ENCODE results near the gene STX4.
"Not testable (repeated sequence)": the region's sequence is repeated elsewhere in the genome, so short reads cannot be mapped to it uniquely, and the experiment has no call there.

The STX4 gene

GRCh38 chr16:30998852-30999761, 34.3 kb upstream of the STX4 start:
- no peak for DNase-seq (ENCODE audit: low read depth)

GRCh38 chr16:31000671-31001382, 32.5 kb upstream of the STX4 start:
- DNase-seq (ENCODE audit: low read depth) = no peak

DNA sequence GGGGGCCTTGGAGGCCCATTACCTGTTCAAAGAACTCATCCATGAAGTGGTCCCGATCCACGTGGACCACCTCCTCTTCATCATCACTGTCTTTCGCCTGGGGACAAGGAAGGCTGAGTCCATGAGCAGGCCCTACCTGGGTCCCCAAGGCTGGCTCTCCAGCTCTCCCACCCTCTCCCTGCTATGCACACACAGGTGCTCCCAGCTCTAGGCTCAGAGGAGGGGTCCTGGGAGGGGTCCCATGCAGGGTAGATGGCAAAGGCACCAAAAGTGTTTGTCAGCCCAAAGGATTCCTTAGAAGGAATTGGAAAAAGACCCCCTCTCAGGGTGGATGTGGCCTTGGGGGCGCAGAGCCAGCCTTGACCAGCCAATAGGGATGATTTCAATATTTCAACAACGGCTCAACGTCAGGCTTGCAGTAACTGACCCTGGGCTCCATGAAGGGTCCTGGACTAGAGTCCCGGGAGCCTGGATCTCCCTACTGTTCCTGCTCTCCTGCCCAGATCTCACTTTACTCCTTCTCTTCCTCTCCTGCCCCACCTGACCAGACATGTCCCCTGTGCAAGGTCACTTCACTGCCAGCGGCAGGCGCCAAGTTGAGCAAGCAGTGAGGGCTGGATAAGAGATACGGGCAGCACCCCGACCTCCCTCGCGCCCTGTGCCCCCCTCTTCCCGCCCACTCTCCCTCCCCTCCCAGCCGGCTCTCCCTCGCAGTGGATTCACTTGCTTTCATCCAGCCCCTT, 31.7 kb upstream of the STX4 start:
- DNase-seq (ENCODE audit: low read depth) = no peak

DNA sequence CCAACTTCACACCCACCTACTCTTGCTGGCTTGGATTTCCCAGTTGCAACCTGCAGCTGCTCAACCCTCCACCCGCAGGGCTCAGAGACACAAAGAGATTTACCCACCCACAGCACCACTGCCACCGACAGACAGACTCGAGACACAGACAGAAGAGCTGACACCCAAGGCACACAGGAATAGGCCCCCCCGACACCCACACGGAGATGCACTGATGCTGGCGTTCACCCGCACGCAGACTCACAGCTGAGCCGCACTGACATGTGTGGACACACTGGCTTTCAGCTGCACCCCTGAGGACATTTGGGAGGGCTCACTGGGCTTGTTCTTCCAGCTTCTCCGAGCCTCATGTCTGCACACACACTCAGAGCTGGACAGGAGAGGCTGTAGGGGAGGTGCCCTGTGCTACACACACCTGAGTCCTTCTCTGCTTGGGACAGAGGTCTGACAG, 31.1 kb upstream of the STX4 start:
- DNase-seq (ENCODE audit: low read depth) = no peak

- no peak for DNase-seq (ENCODE audit: low read depth)
Observed at GRCh38 chr16:31002862-31003341, 30.5 kb upstream of the STX4 start.

DNA sequence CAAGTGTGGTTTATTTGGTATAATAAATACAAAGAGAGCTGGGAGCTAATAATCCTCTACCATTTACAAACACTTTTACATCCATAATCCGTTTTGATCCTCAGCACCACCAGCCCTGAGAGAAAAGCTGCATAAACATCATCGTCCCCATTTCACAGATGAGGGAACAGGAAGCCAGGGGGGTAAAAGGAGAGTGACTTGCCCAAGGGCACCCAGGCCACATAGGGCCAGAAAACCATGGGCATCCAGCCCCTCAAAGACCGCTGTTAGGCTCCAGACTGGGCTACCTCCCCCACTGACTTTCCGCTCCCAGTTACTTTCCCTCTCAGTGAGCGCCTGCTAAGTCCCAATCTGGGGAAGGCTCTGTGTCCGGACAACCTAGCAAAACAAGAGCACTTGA, 29.6 kb upstream of the STX4 start:
- no peak for DNase-seq (ENCODE audit: low read depth)

DNA sequence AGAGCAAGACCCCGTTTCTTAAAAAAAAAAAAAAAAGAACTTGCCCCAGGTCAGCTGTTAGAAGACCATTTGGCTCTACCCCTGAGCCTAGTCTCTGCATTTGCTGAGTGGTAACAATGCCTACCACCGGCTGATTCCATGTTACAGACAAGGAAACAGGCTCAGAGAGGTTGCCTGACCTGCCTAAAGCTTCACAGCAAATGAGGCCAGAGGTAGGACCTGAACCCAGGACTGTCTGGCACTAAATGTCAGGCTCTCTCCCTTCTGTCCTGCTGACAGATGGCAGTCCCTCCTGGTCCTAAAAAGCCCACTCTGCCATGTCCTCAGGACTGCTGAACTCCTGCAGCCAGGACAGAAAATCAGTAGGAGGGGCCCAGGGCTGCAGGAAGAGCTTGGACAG, 28.7 kb upstream of the STX4 start:
- DNase-seq (ENCODE audit: low read depth) = no peak

- no peak for DNase-seq (ENCODE audit: low read depth)
Observed at GRCh38 chr16:31005350-31006085, 27.8 kb upstream of the STX4 start.

GRCh38 chr16:31006086-31006385, 27.3 kb upstream of the STX4 start:
- no peak for DNase-seq (ENCODE audit: low read depth)

DNA sequence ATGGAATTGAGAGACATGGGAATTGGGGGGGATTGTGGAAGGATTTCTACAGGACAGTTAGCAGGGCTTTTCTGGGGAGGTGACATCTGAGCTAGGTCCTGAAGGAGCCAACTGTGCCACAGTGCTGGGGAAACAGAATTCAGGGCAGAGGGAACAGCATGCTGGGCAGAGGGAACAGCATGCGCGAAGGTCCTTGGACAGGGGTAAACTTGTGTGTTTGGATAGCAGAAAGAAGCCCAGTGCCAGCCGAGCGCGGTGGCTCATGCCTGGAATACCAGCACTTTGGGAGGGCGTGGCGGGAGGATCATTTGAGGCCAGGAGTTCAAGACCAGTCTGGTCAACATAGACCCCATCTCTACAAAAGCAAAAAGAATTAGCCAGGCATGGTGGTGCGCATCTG, 26.8 kb upstream of the STX4 start:
- DNase-seq (ENCODE audit: low read depth) = no peak

- no peak for DNase-seq (ENCODE audit: low read depth)
Observed at GRCh38 chr16:31007684-31008083, 25.7 kb upstream of the STX4 start.

- DNase-seq (ENCODE audit: low read depth) = no peak
Observed at GRCh38 chr16:31008149-31008548, 25.2 kb upstream of the STX4 start.

GRCh38 chr16:31008551-31008950, 24.8 kb upstream of the STX4 start:
- DNase-seq (ENCODE audit: low read depth) = no peak

DNA sequence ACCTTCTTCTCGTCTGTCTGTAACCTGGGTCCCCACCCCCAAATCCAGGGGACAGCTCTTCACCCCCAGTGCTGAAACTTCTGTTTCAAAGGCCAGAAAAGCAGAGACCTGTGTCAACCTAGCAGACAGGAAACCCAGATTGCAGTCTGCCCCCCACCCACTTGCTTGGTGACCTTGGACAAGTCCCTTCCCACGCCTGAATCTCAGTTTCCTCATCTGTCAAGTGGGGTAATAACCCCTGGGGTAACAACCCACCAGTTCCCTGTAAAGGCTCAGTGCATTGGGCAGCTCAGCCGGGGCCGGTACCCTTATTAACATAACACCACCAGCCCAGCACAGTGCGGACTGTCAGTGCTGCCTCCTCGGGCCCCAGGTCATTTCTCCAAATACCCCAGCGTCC, 24.2 kb upstream of the STX4 start:
- DNase-seq (ENCODE audit: low read depth) = no peak

DNA sequence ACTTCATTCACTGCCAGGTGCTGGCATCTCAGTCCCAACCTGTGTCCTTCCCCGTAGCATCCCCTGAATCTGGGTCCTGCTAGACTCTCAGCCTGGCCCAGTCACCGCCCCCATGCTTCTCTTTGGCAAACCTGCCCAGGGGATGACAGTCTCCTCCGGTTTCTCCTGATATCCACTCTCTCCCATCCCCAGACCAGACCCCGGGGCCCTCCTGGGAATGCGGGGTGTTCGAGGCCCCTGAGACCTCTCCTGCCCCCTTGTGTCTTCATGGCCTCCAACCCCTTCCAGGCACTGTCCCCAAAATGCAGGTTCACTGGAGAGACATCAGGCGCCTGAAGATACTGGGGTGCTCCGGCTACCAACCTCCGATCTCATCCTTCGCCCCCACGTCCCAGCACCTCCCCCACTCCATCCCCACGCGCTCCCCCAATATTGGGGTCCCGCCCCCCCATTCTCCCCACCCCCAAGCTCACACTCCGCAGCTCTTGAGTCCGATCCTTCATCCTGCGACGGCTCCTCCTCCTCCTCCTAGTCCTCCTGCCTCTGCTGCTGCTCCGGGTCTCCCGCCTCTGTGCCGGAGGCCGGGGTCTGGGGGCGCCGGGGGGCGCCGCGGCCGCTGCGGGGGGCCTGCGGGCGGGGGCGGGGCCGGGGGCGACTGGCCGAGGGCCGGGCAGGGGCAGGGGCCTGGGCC, 23.3 kb upstream of the STX4 start:
- DNase-seq (ENCODE audit: low read depth) = no peak

DNA sequence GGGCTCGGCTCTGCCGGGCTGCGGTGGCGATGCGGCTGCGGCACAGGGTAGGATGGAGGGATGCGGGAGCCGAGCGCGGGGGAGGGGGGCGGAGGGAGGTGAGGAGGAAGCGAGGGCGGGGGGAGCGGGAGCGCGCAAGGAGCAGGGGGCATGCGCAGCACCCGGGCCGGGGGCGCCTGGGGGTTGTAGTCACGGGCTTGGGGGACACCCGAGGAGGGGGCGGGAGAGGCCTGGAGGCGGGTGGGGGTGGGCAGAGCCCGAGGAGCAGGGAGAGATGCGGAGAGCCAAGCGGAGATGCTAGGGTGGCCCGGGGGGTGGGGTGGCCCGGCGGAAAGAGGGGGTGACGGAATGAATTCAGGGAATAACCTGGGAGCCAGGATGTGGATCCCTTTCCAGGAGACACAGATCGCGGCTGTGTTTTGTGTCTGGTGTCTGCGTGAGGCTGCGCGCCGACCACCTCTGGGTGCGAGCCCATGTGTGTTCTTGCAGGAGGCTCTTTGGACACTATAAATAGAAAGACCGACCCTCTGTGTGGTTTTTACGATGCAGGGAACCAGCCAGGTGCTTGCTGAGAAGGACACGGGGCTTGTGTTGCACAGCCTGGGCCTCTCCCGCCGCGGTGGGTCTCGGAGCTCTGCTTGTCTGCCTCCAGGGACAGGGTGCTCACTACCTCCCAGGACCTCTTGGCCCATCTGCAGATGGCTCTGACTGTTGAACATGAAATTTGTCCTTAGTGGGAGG, 22.6 kb upstream of the STX4 start, which contains the start of gene STX1B:
TSS of gene STX1B (minus strand) at position 54 of the 741 bp plus-strand sequence. CDS start 242 bp downstream, outside the sequence.
- DNase-seq (ENCODE audit: low read depth) = peak; percentile 29

DNA sequence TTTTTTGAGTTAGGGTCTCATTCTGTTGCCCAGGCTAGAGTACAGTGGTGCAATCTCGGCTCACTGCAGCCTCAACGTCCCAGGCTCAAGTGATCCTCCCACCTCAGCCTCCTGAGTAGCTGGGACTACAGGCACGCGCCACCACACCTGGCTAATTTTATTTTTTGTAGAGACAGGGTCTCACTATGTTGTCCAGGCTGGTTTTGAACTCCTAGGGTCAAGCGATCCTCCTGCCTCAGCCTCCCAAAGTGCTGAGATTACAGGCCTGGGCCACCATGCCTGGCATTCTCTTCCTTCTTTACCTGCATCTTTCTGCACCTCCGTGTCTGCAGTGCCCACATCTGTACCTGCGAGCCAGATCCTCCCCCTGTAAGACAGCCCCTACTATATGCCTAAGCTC, 21.5 kb upstream of the STX4 start:
- DNase-seq (ENCODE audit: low read depth) = not testable (repeated sequence)

DNA sequence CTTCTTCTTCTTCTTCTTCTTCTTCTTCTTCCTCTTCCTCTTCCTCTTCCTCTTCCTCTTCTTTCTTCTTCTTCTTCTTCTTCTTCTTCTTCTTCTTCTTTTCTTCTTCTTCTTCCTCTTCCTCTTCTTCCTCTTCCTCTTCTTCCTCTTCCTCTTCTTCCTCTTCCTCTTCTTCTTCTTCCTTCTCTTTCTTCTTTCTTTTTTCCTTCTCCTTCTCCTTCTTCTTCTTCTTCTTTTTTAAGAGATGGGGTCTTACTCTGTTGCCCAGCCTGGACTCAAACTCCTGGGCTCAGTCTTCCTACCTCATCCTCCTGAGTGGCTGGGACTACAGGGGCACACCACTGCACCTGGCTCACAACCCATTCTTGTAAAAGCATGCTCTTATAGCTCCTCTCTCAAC, 20.1 kb upstream of the STX4 start:
- DNase-seq (ENCODE audit: low read depth) = not testable (repeated sequence)

- no peak for DNase-seq (ENCODE audit: low read depth)
Observed at GRCh38 chr16:31016018-31016417, 17.3 kb upstream of the STX4 start.

DNA sequence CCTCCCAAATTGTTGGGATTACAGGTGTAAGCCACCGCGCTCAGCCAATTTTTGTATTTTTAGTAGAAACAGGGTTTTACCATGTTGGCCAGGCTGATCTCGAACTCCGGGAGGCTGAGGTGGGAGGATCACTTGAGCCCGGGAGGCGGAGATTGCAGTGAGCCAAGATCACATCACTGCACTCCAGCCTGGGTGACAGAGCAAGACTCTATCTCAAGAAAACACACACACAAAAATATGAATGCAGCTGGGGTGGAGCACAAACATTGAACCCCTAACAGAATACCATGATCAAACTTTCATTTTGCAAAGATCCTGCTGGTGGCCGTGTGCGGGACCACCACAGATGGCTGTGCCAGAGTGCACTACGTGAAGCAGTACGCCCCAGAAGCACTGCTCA, 15.6 kb upstream of the STX4 start:
- not testable (repeated sequence) for DNase-seq (ENCODE audit: low read depth)

Measured in stimulated activated CD8-positive, alpha-beta memory T cell treated with anti-CD3 and anti-CD28 coated beads, Interleukin-12 subunit alpha, Interleukin-12 subunit beta, amount 100 ng/mL, for 4 hours (primary cell).